SK-N-SH (cell line): ENCODE measurements around the gene KNCN.

Source experiments
- CTCF ChIP-seq: fragments of 200-600 bp; sonication (generic); IDR thresholded peaks from 2 replicates; pipeline ENCODE4 v1.6.1; 2017; ENCODE audit warnings: antibody characterized with exemption, mild to moderate bottlenecking, moderate library complexity
- EP300 ChIP-seq, 2 experiments: IDR thresholded peaks; 2 replicates each; pipeline versions ENCODE4 v1.4.0 to v1.6.1; 2012; ENCODE audit warnings: borderline replicate concordance in 1 of 2, low read depth in 1 of 2, low read length in 1 of 2
- EZH2phosphoT487 ChIP-seq: fragments of 200-600 bp; sonication (generic); IDR thresholded peaks from 2 replicates; pipeline ENCODE4 v1.6.1; 2017; ENCODE audit warnings: low read depth, mixed run types, mild to moderate bottlenecking, antibody characterized with exemption, moderate library complexity, borderline replicate concordance
- MAX ChIP-seq: IDR thresholded peaks from 2 replicates; pipeline ENCODE4 v1.4.0; 2012; ENCODE audit warnings: low read depth
- MEF2A ChIP-seq: IDR thresholded peaks from 2 replicates; pipeline ENCODE4 v1.4.0; 2012; ENCODE audit warnings: low read depth, borderline replicate concordance
- NFIC ChIP-seq: IDR thresholded peaks from 2 replicates; pipeline ENCODE4 v1.4.0; 2012; ENCODE audit warnings: borderline replicate concordance
- POLR2AphosphoS5 ChIP-seq: IDR thresholded peaks from 2 replicates; pipeline ENCODE4 v1.6.1; 2012; ENCODE audit warnings: low read depth, low read length
- RAD21 ChIP-seq: IDR thresholded peaks from 2 replicates; pipeline ENCODE4 v1.6.1; 2012; ENCODE audit warnings: mild to moderate bottlenecking, low read length
- RCOR1 ChIP-seq: fragments of 150-350 bp; IDR thresholded peaks from 2 replicates; pipeline ENCODE4 v1.6.1; 2017; ENCODE audit warnings: antibody characterized with exemption, low read length
- REST ChIP-seq: IDR thresholded peaks from 2 replicates; pipeline ENCODE4 v1.6.1; 2012; ENCODE audit warnings: mild to moderate bottlenecking, low read depth, low read length, moderate library complexity
- SIN3A ChIP-seq: IDR thresholded peaks from 2 replicates; pipeline ENCODE4 v1.6.1; 2012; ENCODE audit warnings: low read depth, mild to moderate bottlenecking, low read length, moderate library complexity, borderline replicate concordance
- TEAD4 ChIP-seq: IDR thresholded peaks from 2 replicates; pipeline ENCODE4 v1.4.0; 2012; ENCODE audit warnings: mild to moderate bottlenecking, borderline replicate concordance; ENCODE audit not compliant: insufficient read depth

- TF ChIP-seq CTCF (peak; percentile 53), EZH2phosphoT487 (no peak), TEAD4 (no peak), EP300 (IDR thresholded peaks at IDR 0.05; ENCODE audit: borderline replicate concordance in 1 of 2, low read depth in 1 of 2, low read length in 1 of 2) (no peak), POLR2AphosphoS5 (no peak), RAD21 (peak; percentile 27; the same call in 1 of the 2 replicates), MEF2A (no peak), MAX (no peak), SIN3A (no peak), RCOR1 (no peak), NFIC (no peak), REST (no peak)
These were observed 16.4 kb downstream of the KNCN start for GRCh38 chr1:46535063-46535462.
